ENCODE results near the gene PLEKHN1.
"Not testable (repeated sequence)": the region's sequence is repeated elsewhere in the genome, so short reads cannot be mapped to it uniquely, and the experiment has no call there.

The PLEKHN1 gene

DNA sequence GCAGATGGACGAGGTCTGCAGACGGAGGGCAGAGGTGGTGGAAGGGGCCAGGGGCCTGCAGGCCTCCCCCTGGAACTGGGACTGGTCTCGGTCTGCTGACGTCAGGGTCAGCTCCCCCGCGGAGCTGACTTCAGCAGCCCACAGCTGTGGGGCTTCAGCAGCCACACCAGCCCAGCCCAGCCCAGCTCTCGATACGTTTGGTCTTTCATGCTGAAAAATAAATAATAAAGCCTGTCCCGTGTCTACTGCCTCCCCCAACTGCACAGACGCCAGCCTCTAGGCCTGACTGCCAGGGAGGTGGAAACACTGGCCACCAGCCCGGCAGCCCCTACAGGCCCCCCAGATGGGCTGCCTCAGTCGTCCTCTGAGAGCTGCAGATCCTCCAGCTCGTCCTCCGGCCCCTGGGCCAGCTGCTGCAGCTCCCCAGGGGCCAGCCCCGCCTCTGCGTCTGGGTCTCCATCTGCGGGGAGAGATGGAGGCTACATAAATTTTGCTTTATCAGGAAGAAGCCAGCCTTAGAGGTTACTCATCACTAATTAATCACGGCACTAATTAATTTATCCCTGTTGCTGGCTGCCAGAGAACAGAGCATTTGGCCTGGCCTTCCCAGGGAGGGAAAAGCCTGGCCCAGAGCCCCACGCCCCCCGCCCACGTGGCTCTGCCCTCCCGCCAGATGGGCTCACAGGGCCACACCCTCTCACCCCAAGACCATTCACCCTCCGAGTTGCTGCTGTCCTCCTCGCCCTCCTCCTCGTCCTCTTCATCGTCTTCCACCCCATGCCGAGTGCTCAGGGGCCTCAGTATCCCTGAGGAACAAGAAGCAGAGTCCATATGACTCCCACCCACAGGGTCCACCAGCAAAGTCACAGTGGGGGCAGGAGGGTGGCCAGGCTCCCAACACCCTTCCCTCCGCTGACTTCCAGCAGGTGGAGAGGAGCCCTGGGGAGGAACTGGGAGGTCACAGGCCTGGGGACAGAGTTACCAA, 21.6 kb upstream of the PLEKHN1 start:
- no peak for DNase-seq

DNA sequence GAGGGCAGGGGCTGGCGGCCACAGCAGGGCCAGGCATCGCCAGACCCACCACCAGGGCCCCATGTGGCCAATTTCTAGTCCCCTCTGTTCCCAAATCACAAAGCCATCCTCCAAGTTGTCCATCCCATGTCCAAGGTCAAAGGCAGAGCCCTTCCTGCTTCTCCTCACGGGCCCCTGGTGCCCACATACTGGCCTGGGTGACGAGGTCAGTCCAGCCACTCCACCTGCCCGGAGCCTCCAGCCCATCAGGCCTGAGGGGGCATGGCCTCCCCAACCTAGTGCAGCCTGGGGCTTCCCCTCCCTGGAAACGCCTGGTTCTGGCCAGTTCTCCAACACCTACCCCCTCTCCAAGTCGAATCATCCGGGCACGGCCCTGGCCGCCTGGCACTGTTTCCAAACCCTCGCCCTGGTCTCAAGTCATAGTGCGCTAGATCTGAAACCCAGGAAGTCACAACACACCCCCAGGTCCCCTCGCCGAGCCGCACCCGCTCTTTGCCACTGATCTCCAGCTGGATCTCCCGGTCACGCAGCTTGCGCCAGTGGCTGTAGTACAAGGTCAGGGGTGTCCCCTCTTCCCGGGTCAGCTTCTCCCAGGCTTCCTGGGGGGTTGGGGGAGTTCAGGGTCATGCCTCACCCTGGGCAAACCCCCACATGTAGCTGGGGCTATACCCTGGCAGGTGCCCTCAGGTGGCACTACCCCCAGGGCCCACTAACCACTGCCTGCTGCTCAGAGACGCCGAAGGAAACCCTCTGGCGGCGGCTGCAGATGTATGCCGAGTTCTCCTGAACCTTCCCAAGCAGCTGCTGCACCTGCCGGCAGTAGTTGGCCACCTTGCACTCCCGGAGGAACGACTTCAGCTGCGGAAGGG, 20.4 kb upstream of the PLEKHN1 start:
- DNase-seq = no peak

DNA sequence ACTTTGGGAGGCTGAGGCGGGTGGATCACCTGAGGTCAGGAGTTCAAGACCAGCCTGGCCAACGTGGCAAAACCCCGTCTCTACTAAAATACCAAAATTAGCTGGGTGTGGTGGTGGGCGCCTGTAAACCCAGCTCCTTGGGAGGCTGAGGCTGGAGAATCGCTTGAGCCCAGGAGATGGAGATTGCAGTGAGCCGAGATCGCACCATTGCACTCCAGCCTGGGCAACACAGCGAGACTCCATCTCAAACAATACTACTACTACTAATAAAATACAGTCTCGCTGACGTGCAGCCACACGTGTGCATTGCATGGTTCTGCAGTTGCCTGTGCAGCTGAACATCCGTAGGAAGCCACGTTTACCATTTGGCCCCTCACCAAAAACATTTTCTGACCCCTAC, 19.5 kb upstream of the PLEKHN1 start:
- not testable (repeated sequence) for DNase-seq

DNA sequence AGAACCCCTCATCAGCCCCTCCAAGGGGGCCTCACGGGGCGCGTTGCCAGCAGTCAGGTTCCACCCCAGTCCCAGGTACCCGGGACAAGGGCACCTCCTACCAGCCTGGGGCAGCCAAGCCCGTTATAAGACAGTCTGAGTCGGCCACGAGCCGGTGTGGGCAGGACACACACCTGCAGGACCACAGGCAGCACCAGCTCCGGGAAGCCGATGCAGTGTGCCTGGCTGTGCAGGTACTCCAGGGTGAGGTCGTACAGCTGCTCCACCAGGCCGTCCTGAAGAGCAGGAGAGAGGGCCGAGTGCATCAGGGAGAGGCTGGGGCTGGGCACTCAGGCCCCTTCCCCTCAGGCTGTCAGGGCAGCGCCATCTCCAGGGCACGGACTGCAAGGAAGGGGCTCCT, 18.3 kb upstream of the PLEKHN1 start:
- DNase-seq = no peak

DNA sequence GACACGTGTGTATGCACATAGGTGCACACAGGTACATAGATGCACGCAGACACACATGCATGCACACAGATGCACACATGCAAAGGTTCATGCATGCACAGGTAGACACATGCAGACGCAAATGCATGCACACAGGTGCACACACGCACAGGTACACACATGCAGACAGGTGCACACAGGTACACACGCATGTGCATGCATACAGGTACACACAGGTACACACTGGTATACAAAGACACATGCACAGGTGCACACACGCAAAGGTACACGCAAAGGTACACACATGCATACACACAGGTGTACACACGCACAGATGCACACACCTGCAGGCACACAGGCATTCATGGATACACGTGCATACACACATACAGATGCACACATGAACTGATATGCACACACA, 16.0 kb upstream of the PLEKHN1 start:
- DNase-seq = no peak

DNA sequence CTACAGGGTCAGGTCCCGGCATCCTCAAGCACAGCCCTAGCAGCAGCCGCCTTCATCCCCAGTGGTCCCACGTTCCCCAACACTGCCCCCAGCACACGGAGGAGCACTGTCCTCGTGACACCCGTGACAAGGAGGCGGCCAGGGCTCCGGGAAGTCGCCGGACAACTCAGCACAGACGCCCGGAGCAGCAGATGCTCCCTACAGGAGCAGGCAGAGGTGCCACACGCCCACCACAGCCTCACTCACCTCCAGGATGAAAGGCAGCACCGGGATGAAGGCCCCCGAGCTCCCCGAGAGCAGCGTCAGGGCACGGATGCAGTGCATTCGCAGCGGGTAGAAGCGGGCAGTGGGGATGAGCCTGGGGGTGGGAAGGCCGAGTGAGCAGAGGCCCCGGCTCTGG, 15.4 kb upstream of the PLEKHN1 start:
- DNase-seq = no peak

DNA sequence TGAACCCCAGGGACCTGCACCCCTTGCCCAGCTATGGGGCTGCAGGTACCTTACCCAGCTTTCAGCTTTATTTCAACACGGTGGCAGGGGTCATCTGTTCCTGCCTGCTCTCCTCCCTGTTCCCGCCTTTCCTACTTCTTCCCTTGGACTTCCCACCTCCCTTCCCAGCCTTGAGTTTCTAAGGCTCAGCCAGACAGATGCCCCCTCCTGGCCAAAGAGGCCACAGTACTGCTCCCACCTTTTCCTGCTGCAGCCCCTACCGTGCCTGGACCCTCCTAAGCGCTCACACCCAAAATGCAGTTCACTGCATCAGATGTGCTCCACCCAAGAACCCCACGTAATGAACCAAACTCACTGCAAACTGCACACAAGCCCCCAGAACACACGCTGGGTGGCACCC, 14.9 kb upstream of the PLEKHN1 start:
- peak; percentile 34 for DNase-seq

DNA sequence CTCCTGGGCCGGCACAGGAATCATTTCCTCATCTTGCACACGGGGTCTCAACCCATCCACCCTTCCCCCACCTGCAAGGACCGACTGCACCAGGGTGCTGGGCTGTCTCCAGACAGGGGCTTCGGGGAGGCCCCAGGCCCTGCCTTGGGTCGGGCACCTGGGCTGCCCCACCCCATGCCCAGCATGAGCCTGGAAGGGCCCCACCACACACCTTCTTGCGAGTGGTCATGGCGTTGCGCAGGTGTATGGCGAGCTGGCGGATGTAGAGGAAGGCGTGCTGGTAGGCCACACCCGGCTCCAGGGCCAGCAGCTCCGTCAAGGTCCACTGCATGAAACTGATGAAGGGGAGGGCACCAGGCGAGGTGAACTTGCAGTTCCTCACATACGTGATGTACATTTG, 14.1 kb upstream of the PLEKHN1 start:
- DNase-seq = no peak

DNA sequence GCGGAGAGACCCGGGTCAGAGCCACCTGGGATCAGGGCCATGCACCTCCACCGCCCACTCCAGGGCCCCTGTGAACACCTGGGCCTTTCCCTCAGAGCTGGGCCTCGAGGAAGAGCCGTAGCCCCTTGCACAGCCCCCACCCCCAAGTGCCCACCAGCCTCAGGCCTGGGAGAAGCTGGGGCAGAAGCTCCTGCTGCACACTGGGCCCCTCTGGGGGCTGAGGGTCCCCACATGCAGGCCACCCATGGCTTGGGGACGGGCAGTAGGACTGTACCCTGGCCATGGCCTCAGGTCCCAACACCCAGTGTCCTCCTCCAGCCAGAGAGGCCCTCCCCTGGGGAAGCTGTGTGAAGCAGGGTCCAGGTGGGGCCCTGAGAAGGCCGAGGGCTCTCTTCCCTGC, 13.7 kb upstream of the PLEKHN1 start:
- no peak for DNase-seq

DNA sequence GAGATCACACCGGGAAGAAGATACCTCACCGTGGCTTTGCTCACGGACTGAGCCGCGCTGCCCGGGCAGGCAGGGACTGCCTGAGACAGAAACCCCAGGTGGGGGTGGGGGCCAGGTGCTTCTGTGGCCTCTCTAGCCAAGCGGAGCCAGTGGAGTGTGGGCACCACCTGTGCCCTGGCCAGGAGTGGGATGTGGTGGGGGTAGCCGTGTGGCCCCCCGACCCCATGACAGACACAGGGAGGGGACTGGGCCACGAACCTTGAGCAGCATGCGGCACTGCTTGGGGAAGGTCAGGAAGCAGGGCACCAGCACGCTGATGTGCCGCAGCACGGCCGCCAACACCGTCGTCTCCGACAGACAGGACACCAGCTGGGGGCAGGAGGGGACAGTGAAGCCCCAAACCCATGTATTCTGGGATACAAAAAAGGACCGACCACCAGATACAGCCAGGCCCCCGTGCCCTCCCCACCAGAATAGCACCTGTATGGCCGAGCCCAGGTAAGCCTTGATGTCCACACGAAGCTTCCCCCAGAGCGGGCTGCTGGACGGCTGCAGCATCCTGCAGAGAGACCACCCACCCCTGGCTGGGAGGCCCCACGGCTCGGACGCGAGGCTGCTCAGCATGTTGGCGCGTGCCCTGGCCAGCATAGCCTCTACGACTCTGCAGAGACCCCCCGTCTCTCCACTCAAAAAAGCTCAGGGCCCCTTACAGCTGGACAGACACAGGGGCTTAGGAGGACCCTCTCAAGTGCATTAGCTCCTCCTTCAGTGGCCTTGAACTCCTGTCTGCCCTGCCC, 12.6 kb upstream of the PLEKHN1 start:
- DNase-seq = no peak

DNA sequence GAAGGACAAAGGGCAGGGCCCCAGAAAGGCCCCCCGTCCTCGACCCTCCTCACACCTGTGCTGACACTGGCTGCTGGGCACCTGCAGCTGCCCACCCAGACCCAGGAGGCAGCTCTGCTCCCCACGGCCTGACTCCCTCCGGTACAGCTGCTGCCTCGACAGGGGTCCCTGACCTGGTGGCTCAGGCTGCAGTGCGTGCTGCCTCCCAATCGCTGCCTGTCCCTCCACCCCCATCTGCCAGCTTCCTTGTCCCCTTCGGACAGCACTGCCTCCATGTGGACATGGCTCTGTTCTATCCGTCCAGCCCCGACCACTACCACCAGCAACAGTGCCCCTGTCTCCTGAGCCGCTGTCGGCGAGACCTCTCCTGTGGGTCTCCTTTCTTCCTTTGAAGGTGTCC, 11.4 kb upstream of the PLEKHN1 start:
- no peak for DNase-seq

DNA sequence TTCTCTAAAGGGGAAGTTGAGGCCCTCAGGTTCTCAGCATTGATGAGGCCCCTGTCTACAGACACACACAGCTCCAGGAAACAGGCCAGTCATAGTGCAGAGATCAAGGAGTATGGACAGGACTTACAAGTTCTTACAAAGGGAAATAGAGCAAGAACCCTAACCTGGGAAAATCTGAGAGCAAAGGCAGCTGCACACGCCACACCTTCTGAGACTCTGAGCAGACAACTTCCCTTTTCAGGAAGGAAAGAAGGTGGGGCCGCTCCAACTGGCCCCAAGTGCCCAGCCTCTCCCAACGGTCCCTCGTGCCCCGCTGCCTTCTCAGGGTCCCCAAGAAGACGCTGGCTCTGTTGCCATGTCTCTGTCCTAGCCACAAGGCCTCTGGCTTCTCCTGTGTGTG, 10.8 kb upstream of the PLEKHN1 start:
- DNase-seq = no peak

DNA sequence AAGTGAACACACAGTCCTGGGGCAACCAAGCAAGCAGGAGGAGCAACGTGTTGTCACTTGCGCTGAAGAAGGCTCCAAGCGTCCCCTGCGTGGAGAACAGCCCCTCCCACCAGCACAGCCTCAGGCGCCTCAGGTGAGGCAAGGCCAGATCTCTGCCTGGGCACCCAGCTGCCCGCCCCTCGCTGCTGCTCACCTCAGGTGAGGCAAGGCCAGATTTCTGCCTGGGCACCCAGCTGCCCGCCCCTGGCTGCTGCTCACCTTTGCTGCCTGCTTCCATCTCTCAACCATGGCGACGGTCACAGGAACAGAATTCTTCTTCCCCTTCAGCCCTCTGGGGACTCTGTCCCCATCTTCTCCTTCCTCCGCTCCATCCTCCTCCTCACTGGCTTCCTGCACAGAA, 9.6 kb upstream of the PLEKHN1 start:
- no peak for DNase-seq

DNA sequence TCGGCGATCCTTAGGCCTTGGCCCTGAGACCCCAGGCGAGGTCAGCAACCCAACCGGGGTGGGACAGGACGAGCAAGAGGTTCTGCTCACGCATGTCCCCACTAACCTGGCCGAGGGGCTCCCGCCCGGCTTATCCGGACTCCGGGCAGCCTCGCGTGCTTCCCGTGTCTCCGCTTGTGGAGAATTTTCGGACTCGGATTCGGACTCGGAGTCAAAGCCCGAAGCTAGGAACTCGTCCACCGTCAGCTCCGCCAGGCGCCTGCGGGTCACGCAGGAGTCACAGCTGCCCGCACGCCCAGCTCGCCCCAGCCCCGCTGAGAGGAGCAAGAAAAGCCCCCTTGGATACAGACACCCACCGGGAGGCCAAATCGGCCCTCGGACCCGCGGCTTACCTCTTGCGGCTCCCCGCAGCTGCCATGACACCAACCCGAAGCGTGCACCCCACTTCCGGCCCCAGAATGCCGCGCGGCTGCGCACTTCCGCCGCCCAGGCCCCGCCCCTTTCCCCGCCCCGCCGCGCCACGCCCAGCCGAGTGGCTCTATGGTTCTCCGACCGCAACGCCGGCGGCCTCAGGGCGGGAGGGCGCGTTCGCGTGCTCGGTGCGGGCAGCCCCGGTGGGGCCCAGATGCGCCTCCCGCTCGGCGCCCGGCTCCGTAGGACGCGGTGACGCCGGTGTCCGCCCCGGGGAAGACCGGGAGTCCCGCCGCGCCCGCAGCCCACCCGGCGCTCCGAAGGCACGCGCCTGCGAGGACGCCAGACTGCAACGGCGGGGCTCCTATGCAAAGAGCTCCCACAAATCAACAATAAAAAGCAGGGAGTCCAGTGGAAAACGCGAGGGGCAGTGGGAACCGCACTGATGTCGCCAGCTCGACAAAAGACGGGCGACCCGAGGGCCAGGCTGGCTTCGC, 7.2 kb upstream of the PLEKHN1 start, which contains the start of gene NOC2L:
TSS of gene NOC2L (minus strand) at position 434 of the 908 bp plus-strand sequence. CDS start at position 418, 16 bp downstream.
- DNase-seq = peak; percentile 86

DNA sequence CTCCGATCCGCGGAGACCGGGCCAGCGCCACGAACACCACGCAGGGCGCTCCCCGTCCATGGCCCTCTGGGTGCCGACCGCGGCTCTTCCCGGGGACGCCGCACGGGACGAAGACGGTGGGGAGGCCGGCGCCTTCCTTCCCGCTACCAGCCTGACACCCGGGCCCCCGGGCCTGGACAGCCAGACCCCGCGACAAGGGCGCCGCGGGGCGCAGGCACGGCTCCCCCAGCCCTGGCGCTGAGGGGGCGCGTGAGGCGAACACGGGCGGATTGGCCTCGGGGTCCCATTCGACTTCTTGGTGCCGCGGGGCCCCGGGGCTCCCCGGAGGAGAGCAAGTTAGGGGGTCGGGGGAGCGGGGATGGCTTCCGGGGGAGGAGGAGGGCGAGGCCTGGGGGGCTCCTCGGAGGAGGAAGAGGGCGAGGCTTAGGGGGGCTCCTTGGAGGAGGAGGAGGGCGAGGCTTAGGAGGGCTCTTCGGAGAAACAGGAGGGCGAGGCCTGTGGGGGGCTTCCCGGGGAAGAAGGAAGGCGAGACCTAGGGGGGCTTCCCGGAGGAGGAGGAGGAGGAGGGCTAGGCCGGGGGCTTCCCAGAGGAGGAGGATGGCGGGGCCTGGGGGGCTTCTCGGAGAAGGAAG, 6.4 kb upstream of the PLEKHN1 start:
- no peak for DNase-seq

DNA sequence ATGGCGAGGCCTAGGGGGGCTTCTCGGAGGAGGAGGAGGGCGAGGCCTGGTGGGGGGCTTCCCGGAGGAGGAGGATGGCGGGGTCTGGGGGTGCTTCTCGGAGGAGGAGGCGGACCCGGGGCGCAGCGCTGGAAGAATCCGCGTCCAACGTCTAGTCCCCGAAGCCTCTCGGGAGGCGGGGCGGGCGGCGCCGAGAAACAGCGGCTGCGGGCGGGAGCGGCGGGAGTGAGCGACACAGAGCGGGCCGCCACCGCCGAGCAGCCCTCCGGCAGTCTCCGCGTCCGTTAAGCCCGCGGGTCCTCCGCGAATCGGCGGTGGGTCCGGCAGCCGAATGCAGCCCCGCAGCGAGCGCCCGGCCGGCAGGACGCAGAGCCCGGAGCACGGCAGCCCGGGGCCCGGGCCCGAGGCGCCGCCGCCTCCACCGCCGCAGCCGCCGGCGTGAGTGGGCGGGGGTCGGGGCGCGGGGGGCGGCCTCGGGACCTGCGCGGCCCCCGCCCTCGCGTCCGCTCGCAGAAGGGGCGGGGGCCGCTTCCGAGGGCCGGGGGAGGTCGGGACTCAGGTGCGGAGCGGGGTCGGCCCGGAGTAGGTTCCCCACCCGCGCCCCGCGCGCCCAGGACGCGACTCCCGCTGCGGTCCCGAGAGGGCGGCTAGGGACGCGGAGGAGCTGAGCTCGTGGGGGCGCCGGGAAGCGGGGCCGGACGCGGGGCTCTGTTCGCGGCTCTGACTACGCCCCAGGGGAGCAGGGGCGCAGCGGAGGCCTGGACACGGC, 5.7 kb upstream of the PLEKHN1 start, which contains the start of gene KLHL17:
TSS of gene KLHL17 (plus strand) at position 222 of the 769 bp plus-strand sequence. CDS start at position 332, 110 bp downstream.
- peak; percentile 58 for DNase-seq

DNA sequence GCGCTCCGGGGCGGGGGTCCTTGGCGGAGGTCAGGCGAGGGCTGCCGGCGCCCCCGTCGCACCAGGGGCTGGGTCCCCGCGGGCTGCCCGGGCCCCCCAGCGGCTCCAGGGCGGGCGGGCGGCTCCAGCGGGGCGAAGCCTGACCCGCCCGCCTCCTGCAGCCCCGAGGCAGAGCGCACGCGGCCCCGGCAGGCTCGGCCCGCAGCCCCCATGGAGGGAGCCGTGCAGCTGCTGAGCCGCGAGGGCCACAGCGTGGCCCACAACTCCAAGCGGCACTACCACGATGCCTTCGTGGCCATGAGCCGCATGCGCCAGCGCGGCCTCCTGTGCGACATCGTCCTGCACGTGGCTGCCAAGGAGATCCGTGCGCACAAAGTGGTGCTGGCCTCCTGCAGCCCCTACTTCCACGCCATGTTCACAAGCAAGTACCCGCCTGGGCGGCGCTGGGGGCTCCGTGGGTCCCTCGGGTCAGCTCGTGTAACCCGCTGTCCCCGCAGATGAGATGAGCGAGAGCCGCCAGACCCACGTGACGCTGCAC, 5.1 kb upstream of the PLEKHN1 start:
- no peak for DNase-seq

DNA sequence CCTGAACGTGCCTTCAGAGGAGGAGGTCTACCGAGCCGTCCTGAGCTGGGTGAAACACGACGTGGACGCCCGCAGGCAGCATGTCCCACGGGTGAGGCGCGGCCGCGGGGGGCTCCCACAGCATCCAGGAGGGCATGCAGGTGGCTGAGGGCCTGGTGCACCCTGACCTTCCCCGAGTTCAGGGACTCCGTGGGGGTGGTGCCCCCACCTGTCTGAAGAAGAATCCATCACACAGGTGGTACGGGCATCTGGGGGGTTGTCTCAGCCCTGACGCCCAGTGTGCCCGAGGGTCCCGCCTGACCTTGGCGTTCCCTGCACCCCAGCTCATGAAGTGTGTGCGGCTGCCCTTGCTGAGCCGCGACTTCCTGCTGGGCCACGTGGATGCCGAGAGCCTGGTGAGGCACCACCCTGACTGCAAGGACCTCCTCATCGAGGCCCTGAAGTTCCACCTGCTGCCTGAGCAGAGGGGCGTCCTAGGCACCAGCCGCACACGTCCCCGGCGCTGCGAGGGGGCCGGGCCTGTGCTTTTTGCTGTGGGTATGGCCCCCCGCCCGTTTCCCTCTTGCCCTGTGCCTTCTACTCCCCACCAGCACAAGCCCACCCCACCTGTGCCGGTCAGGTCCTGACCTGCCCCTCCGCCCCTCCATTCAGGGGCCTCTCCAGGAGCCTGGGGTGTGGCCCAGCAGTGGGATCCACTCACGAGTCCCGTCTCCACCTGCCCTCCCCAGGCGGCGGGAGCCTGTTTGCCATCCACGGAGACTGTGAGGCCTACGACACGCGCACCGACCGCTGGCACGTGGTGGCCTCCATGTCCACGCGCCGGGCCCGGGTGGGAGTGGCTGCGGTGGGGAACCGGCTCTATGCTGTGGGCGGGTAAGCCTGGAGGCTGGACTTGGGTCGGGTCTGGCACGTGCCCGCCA, 3.6 kb upstream of the PLEKHN1 start:
- DNase-seq = no peak

DNA sequence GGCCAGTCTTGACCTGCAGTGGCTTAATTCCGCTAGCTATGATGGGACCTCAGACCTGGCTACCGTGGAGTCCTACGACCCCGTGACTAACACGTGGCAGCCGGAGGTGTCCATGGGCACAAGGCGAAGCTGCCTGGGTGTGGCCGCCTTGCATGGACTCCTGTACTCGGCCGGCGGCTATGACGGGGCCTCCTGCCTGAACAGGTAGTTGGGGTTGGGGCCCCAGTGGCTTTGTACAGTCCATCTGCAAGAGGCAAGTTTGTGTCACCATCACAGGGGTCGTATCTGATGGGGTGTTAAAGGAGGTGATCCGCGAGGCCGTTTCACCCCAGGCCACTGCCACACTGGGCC, 3.0 kb upstream of the PLEKHN1 start:
- no peak for DNase-seq
